Measurements from ENCODE around the gene FARS2. TPM values are rescaled to one million over a fixed set of nuclear protein-coding genes. Genes with fewer than 3 reads are reported as not detected.

The FARS2 gene
- polyA plus RNA-seq, 1 of the 3 experiments (the other 2 are of a cell fraction): 12.5 TPM

- no peaks in the 10 kb centered on the region for H3F3A ChIP-seq (replicated peaks; ENCODE audit: insufficient read depth)
- ChIA-PET POLR2A (no interaction called here), CTCF (interaction anchor here (0.9 to 1.4 kb wide), 2 partner anchors 17 to 135 kb away, joined by 3 to 4 read pairs; no protein-coding TSS in a partner anchor)
- H3K9me3 ChIP-seq: no peaks in the 10 kb centered on the region
- no peaks in the 10 kb centered on the region for H3K4me1 ChIP-seq (ENCODE audit: control insufficient read depth in 1 of 2, insufficient read depth in 2 of 2, low read depth in 1 of 2, low read length in 1 of 2)
- TF ChIP-seq POLR2AphosphoS5 (IDR thresholded peaks at IDR 0.05; ENCODE audit: low read depth, low read length) (no peak), RXRA (IDR thresholded peaks at IDR 0.05; ENCODE audit: borderline replicate concordance, low read depth) (no peak), RFX5 (IDR thresholded peaks at IDR 0.05; ENCODE audit: low read length) (no peak), MEF2A (IDR thresholded peaks at IDR 0.05; ENCODE audit: borderline replicate concordance, low read depth) (no peak), ZBTB33 (IDR thresholded peaks at IDR 0.05; ENCODE audit: borderline replicate concordance, low read depth) (no peak), USF1 (IDR thresholded peaks at IDR 0.05; ENCODE audit: borderline replicate concordance, low read depth) (no peak), RAD21 (IDR thresholded peaks at IDR 0.05; ENCODE audit: low read length) (no peak), TEAD4 (IDR thresholded peaks at IDR 0.05; ENCODE audit: borderline replicate concordance, insufficient read depth) (no peak), CTCF (IDR thresholded peaks at IDR 0.05) (no peak), FOXM1 (IDR thresholded peaks at IDR 0.05; ENCODE audit: low read depth) (no peak), EZH2phosphoT487 (IDR thresholded peaks at IDR 0.05; ENCODE audit: borderline replicate concordance, low read depth) (no peak), CHD2 (IDR thresholded peaks at IDR 0.05; ENCODE audit: low read length, partially characterized antibody) (no peak), FOSL2 (IDR thresholded peaks at IDR 0.05; ENCODE audit: borderline replicate concordance, low read depth) (no peak), NFIC (IDR thresholded peaks at IDR 0.05; ENCODE audit: borderline replicate concordance) (no peak), EP300 (IDR thresholded peaks at IDR 0.05; ENCODE audit: borderline replicate concordance in 1 of 2, low read depth in 1 of 2, low read length in 1 of 2) (no peak), JUND (IDR thresholded peaks at IDR 0.05) (no peak)
- no peaks in the 10 kb centered on the region for H4K20me1 ChIP-seq (ENCODE audit: insufficient read depth)
- H3K36me3 ChIP-seq (replicated peaks in 1 of 2; ENCODE audit: control insufficient read depth in 1 of 2, insufficient read depth in 2 of 2, low read length in 1 of 2): no peaks in the 10 kb centered on the region
- no peak overlapping the region for H3K4me3 ChIP-seq (ENCODE audit: low read depth in 2 of 2, low read length in 1 of 2)
- H3K9me2 ChIP-seq: no peaks in the 10 kb centered on the region
- H3K4me2 ChIP-seq: no peak overlapping the region
- H3K9ac ChIP-seq: no peak overlapping the region
- H2AFZ ChIP-seq (ENCODE audit: low read depth): no peak overlapping the region
- no peaks in the 10 kb centered on the region for H3K27me3 ChIP-seq (ENCODE audit: insufficient read depth)
- no peak for DNase-seq
- H3K27ac ChIP-seq (ENCODE audit: low read depth in 2 of 2, low read length in 1 of 2): no peak overlapping the region
- WGBS (ENCODE audit: low lambda C conversion rate): 95% methylated on average over 4 of the region's 4 CpGs
- no peaks in the 10 kb centered on the region for H3K79me2 ChIP-seq (ENCODE audit: insufficient read depth)
These were observed 345.2 kb downstream of the FARS2 start for GRCh38 chr6:5606546-5606945.
